KMS-11 (cell line): ENCODE data around the gene TMPRSS11A.

Experiments
- H2AFZ ChIP-seq: fragments of 200-600 bp; sonication (generic); 2 replicates; pipeline ENCODE4 v1.6.1; 2016; ENCODE audit warnings: antibody characterized with exemption, mixed run types, low read depth
- H3K27ac ChIP-seq: fragments of 200-600 bp; sonication (generic); 2 replicates; pipeline ENCODE4 v1.6.1; 2016; ENCODE audit warnings: mild to moderate bottlenecking, mixed run types
- H3K27me3 ChIP-seq: fragments of 200-600 bp; sonication (generic); 2 replicates; pipeline ENCODE4 v1.6.1; 2017; ENCODE audit warnings: mild to moderate bottlenecking, low read depth, mixed run types, moderate library complexity; ENCODE audit not compliant: insufficient read depth
- H3K36me3 ChIP-seq: fragments of 200-600 bp; sonication (generic); 2 replicates; pipeline ENCODE4 v1.6.1; 2017; ENCODE audit warnings: mild to moderate bottlenecking, mixed run types; ENCODE audit not compliant: insufficient read depth
- H3K4me1 ChIP-seq: fragments of 200-600 bp; sonication (generic); 2 replicates; pipeline ENCODE4 v1.6.1; 2016; ENCODE audit warnings: mild to moderate bottlenecking, low read depth, mixed run types; ENCODE audit not compliant: poor library complexity, severe bottlenecking
- H3K4me2 ChIP-seq: fragments of 200-600 bp; sonication (generic); 2 replicates; pipeline ENCODE4 v1.7.0; 2016; ENCODE audit warnings: mild to moderate bottlenecking, mixed run types
- H3K4me3 ChIP-seq: fragments of 200-600 bp; sonication (generic); IDR thresholded peaks from 2 replicates; pipeline ENCODE4 v1.6.1; 2017; ENCODE audit warnings: low read depth, low read length, mixed read lengths; ENCODE audit not compliant: insufficient read depth
- H3K79me2 ChIP-seq: fragments of 200-600 bp; sonication (generic); 2 replicates; pipeline ENCODE4 v1.6.1; 2016; ENCODE audit warnings: low read depth, mixed run types; ENCODE audit not compliant: insufficient read depth
- H3K9ac ChIP-seq: fragments of 200-600 bp; sonication (generic); 2 replicates; pipeline ENCODE4 v1.6.1; 2016; ENCODE audit warnings: mild to moderate bottlenecking, mixed run types
- H4K20me1 ChIP-seq: fragments of 200-600 bp; sonication (generic); 2 replicates; pipeline ENCODE4 v1.6.1; 2016; ENCODE audit warnings: mild to moderate bottlenecking, mixed run types; ENCODE audit not compliant: insufficient read depth
- CTCF ChIP-seq: fragments of 200-600 bp; sonication (generic); conservative IDR thresholded peaks from 2 replicates; pipeline ENCODE4 v1.6.1; 2017; ENCODE audit warnings: low read depth, mild to moderate bottlenecking, antibody characterized with exemption, low read length, moderate library complexity, mixed read lengths

The TMPRSS11A gene

GRCh38 chr4:67892905-67893304 lies 70.4 kb downstream of the TMPRSS11A start:
- no peaks in the 10 kb centered on the region for H4K20me1 ChIP-seq
- H3K9ac ChIP-seq, result no peak overlapping the region
- H3K4me2 ChIP-seq, result no peak overlapping the region
- H3K4me3 ChIP-seq, result no peak overlapping the region
- no peaks in the 10 kb centered on the region for H3K4me1 ChIP-seq
- no peak overlapping the region for H3K27ac ChIP-seq
- H3K36me3 ChIP-seq, result no peaks in the 10 kb centered on the region
- TF ChIP-seq CTCF, result no peak
- no peak overlapping the region for H2AFZ ChIP-seq
- no peaks in the 10 kb centered on the region for H3K27me3 ChIP-seq
- no peaks in the 10 kb centered on the region for H3K79me2 ChIP-seq

GRCh38 chr4:67892253-67892652 lies 71.0 kb downstream of the TMPRSS11A start:
- Histone ChIP-seq H3K4me3 (no peak overlapping the region), H3K79me2 (no peaks in the 10 kb centered on the region), H3K9ac (no peak overlapping the region), H3K4me2 (no peak overlapping the region), H4K20me1 (no peaks in the 10 kb centered on the region), H2AFZ (no peak overlapping the region), H3K36me3 (no peaks in the 10 kb centered on the region), H3K4me1 (no peaks in the 10 kb centered on the region), H3K27ac (no peak overlapping the region), H3K27me3 (no peaks in the 10 kb centered on the region)
- no peak for TF ChIP-seq CTCF

- Histone ChIP-seq H3K36me3 (no peaks in the 10 kb centered on the region), H3K79me2 (no peaks in the 10 kb centered on the region), H3K4me1 (no peaks in the 10 kb centered on the region), H3K27me3 (no peaks in the 10 kb centered on the region), H3K4me2 (no peak overlapping the region), H3K9ac (no peak overlapping the region), H3K4me3 (no peak overlapping the region), H2AFZ (no peak overlapping the region), H3K27ac (no peak overlapping the region), H4K20me1 (no peaks in the 10 kb centered on the region)
- TF ChIP-seq CTCF, result no peak
Measured at GRCh38 chr4:67891645-67892044, 71.6 kb downstream of the TMPRSS11A start.

- no peaks in the 10 kb centered on the region for H3K4me1 ChIP-seq
- H3K4me2 ChIP-seq, result no peak overlapping the region
- H3K27me3 ChIP-seq, result no peaks in the 10 kb centered on the region
- TF ChIP-seq CTCF, result no peak
- no peaks in the 10 kb centered on the region; the same call in 1 of the 2 replicates for H4K20me1 ChIP-seq
- no peak overlapping the region for H3K27ac ChIP-seq
- H3K79me2 ChIP-seq, result no peaks in the 10 kb centered on the region
- no peak overlapping the region for H3K4me3 ChIP-seq
- no peak overlapping the region for H3K9ac ChIP-seq
- H2AFZ ChIP-seq, result no peak overlapping the region
- H3K36me3 ChIP-seq, result no peaks in the 10 kb centered on the region
Measured at GRCh38 chr4:67886281-67886680, 77.0 kb downstream of the TMPRSS11A start.
